HG03175 (cell line): ENCODE results near the gene LRP1B.
A peak's percentile ranks its signal among the peaks of the same experiment; 100 is the strongest.

Experiments
- ATAC-seq: cut with Tn5 transposase; IDR thresholded peaks from one replicate; pipeline ENCODE4 v1.9.1; 2021; ENCODE audit warnings: mild to moderate bottlenecking, moderate library complexity; ENCODE audit not compliant: unreplicated experiment

The LRP1B gene

GRCh38 chr2:140770645-140771044 lies 1360.2 kb downstream of the LRP1B start:
- ATAC-seq = no peak

- no peak for ATAC-seq
These were observed 1369.0 kb downstream of the LRP1B start for GRCh38 chr2:140761807-140762206.

GRCh38 chr2:140759426-140760156 lies 1371.2 kb downstream of the LRP1B start:
- no peak for ATAC-seq

GRCh38 chr2:140747665-140748064 lies 1383.2 kb downstream of the LRP1B start:
- ATAC-seq = peak; percentile 88

DNA sequence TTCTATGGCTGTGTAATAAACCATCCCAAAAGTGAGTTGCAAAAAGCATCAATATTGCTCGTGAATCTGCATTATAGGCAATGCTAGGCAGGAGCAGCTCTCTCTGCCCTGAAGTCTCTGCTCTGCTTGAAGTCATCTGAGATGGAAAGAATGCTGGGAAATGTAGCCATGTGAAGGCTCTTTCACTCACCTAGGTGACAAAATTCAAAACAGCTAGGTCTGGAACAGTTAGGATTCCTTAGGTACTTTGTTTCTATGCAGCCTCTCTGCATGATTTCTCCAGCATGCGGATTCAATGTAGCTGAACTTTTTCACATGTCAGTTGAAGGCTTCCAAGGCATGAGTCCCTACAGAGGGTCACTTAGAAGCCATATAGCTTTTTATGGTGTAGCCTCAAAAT lies 1383.7 kb downstream of the LRP1B start:
- no peak for ATAC-seq

DNA sequence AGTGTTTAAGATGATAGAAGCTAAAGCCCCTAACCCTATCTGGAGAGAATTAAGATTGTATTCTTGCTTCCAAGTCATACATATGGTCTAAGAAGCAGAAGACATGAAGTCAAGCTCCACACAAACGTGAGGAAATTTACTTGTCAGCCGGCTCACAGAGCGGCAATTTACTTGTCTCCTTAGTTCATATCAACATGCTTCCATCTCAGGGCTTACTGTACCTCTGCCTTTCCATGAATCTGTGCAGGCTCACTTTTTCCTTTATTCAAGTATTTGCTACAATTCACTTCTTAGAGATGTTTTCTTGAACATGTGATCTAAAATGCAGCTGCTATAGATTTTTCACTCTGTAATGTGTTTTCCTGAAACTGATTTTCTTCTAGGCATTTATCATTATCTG lies 1386.4 kb downstream of the LRP1B start:
- no peak for ATAC-seq

DNA sequence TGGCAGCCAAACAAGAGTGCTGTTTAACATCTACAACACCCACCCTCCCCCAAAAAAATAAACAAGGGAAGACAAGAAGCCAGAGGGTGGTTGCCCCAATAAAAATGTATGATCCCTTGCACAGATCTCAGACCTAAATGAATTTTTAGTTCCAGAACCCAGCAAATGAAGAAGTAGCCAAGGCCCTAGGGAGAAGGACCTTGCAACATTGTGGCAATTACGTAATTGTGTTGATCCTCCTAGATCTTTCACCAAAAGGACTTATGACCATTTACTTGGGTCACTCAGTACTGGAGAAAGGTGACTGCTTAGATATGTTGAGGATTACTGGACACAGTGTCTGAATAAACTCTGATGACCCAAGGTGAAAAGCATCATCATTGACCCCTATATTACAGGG lies 1393.8 kb downstream of the LRP1B start:
- ATAC-seq = no peak

DNA sequence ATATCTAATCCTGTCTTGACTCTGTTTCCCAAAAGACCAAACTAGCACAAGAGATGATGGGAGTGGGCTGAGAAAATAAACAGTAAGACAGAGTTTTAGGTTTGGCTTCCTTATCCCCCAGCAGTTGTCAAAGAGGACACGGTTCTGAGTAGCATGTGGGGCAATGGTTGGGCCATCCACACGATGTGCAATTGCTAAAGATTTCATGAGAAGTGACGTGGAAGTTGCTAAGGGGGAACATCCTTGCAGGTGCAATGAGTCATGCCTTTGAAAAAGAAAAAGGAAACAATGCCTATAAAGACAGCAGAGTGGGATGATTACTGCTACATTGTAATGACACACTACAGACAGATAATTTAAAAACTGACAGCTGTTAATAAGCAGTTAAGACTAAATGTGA lies 1395.8 kb downstream of the LRP1B start:
- ATAC-seq = no peak

DNA sequence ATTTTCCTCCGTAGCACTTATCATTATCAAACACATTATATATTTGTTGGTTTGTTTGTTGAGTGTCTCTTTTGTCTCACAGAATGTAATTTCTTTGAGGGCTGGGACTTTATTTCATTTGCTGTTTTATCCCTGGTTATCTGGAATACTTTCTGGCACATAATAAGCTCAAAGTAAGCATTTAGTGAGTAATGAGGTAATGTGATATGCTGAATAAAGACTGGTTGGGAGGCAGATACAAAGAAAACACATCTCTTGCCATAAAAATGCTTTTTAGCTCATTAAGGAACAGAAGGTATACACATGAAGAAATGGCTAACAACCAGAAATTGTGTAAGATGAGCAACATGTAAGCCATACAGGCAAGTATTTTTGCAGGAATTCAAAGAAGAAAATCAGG lies 1411.8 kb downstream of the LRP1B start:
- no peak for ATAC-seq

GRCh38 chr2:140717481-140717880 lies 1413.3 kb downstream of the LRP1B start:
- no peak for ATAC-seq

DNA sequence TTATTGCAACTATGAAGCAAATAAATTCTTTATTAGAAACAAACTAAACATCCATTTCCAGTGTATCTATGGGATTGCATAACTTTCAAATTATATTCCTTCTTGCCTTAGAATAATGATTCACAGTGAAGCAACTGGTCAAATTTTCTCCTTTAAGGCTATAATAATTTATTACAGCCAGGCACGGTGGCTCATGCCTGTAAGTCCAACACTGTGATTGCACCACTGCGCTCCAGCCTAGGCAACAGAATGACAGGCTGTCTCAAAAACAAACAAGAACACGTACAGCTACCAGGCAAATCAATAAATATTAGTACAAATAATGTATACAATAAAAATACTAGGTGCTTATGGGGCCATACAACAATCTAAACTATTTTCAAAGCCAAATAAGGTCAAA lies 1416.2 kb downstream of the LRP1B start:
- no peak for ATAC-seq

DNA sequence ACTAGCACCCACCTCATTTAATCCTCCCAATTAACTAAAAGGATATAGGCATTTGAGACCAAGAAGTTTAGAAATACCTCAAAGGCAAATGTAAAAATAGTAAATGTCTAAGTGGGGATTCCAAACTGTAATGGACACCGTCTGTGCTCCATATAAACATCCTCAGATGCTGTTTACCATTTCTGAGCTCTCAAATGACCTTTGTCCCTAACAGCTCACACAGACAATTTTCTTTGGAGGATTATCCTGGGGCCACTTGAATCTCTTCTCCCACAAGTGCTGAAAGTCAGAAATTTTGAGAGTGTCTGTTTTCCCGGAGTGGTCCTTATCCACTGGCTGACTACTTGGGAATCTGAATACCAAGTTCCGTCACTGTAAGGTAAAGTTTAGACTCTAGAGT lies 1418.9 kb downstream of the LRP1B start:
- ATAC-seq = no peak

GRCh38 chr2:140701726-140702125 lies 1429.1 kb downstream of the LRP1B start:
- no peak for ATAC-seq

DNA sequence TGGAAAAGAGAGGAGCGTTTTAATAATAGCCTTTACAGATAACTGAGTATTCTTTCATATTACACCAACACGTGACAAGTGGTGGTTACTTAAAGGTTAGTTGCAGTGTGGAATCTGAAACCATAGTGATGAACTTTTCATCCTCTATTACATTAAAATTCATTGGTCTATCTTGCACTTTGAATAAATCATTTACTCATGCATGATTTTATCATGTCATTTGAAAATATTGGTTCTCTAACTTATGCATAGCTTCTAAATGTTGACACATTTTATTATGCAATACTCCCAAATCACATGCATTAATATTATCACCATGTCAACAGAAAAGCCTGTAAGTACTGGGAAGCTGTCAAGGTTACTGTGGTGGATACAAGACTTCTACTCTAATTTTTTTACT lies 1432.2 kb downstream of the LRP1B start:
- ATAC-seq = no peak

GRCh38 chr2:140696449-140696848 lies 1434.4 kb downstream of the LRP1B start:
- ATAC-seq = no peak

DNA sequence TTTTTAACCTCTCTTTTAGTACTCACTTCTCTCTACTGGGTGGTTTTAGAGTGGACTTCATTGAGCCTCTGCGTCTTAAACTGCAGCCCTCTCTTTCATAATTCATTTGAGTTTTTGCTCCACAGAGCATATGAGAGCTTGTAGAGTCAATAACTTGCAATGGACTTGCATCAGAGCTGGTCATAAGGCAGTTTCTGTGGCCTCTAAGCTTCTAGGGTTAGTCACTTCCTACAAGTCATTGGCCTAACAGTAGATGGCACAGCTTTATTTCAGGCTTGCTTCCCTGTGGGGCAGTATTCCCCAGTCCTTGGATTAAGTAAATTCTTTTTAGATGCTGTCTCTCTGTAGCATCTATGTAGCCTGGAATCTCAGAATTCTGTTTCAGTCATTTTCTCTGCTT lies 1435.7 kb downstream of the LRP1B start:
- no peak for ATAC-seq

DNA sequence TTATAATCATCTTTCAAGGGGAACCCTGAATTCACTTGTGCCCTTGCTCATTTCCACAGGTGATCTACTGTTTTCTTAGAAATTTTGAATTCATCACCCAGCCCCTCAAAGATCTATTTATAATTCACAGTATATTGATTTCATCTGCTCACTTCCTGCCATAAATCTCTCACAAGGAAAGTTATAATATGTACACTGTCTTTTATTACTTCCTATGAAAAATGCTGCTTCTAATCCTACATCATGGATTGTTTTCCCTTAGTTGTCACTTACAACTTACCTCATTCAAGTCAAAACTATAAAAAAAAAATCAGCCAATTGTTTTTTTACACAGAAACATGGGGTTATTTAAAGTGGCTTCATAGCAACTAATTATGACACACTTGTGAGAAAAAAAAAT lies 1443.0 kb downstream of the LRP1B start:
- ATAC-seq = no peak

GRCh38 chr2:140683658-140684057 lies 1447.2 kb downstream of the LRP1B start:
- ATAC-seq = no peak

DNA sequence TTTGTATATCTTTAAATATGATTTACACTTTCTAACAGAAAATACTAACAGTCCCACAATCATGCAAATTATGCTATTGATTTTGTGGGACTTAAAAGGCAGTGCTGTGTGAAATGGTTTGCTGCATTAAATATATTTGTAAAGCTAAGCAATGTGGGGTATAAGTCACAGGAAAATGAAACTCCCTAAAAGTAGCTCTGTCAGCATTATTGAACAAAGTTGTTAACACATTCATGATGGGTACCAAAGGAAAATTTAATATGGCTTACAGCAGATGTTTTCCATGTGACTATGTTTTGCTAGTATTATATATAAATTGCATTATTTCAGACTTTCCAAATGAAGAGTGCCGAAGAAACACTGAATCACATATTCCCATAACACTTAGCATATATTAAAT lies 1450.0 kb downstream of the LRP1B start:
- ATAC-seq = no peak

GRCh38 chr2:140679752-140680151 lies 1451.1 kb downstream of the LRP1B start:
- no peak for ATAC-seq

GRCh38 chr2:140669911-140670310 lies 1460.9 kb downstream of the LRP1B start:
- no peak for ATAC-seq

DNA sequence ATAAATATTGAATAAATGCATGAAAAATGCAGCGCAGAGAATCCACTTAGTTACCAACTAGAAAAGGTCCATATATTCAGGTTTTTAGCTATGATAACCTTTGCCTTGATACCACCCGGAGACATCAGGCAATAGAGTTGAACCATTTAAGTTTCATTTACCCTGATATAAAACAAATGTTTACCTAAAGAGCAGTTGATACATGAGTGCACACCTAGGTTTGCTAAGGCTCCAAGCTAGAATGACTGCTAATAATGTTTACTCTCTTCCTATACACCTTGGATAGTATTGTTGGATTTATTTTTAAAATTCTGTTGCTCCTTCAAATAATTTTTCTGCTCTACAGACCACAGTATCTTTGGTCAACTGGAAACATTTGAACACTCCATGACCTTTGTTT lies 1463.6 kb downstream of the LRP1B start:
- no peak for ATAC-seq

DNA sequence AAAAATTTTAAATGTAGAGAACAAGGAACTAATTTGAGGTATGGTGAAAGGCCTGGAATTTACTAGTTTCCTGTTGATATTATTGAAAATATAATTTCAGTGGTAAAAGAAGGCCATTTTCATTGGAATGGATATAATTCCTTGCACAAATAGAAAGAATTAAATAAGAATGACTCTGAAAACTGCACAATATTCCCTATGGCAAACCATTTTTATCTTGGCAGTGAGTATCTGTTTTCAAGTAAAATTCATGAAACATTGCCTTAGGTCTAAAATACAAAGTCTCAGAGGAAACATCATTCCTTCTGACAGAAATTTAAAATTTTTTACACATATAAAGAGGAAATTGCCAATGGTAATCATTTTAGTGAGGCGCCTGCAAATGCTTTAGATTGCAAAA lies 1468.3 kb downstream of the LRP1B start:
- no peak for ATAC-seq
